ENCODE results near the gene AZU1.

- no peak for TF ChIP-seq POLR2A (IDR thresholded peaks at IDR 0.05; ENCODE audit: borderline replicate concordance, extremely low read depth, insufficient read depth, insufficient read length)
- no peak for TF ChIP-seq REST (IDR thresholded peaks at IDR 0.05; ENCODE audit: low read depth)
These were observed 5.7 kb upstream of the AZU1 start, which contains the start of gene PLPPR3 for GRCh38 chr19:821825-822503.

Measured in HCT116 (cell line).